Measurements from ENCODE around the gene CD4. TPM values are rescaled to one million over a fixed set of nuclear protein-coding genes. Genes with fewer than 3 reads are reported as not detected.

Gene CD4
- total RNA-seq, 6 donors from 2014 or later: 10.5 to 86.6 (median 35.6) TPM

DNA sequence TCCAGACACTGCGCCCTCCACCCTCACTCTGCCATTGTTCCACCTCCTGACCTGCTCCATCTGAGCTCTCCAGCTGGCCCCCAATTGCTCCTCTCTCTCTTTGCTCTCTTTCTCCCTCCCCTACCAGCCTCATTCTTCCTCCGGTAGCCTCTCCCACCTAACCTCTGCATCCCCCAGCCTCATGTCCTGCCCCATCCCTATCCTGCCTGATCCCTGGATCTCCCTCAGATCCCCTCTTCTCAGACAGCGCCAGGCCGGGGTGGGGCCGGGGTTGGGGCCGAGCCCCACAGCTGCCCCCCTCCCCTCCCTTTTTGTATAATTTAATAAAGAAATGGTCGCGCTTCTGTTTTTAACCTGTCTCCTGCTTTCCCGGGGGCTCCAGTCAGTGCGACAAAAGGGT lies 18.7 kb upstream of the CD4 start:
- H3K27ac ChIP-seq: peak overlapping the region in 3 of 4 donors; percentile 56 to 73 (median 72)
- TF ChIP-seq POLR2A (IDR thresholded peaks at IDR 0.05) (no peak), EP300 (IDR thresholded peaks at IDR 0.05) (no peak), POLR2AphosphoS5 (IDR thresholded peaks at IDR 0.05) (no peak), CTCF (IDR thresholded peaks at IDR 0.05) (no peak)
- peaks cover 0 to 2% (median 0%) of the 10 kb centered on the region in 4 donors for H3K27me3 ChIP-seq
- H3K9me3 ChIP-seq: no peaks in the 10 kb centered on the region
- peaks cover 46 to 64% (median 50%) of the 10 kb centered on the region in 4 donors for H3K4me1 ChIP-seq
- ATAC-seq (ENCODE audit: low FRiP score in 2 of 2) (no peak), DNase-seq (no peak)
- WGBS, 2 donors: 89 to 91% methylated on average over 10 of the region's 10 CpGs
- H3K4me3 ChIP-seq: no peak overlapping the region
- H3K36me3 ChIP-seq: peaks cover 0 to 21% (median 19%) of the 10 kb centered on the region in 4 donors

GRCh38 chr12:6771091-6771495 lies 18.2 kb upstream of the CD4 start:
- H3K27me3 ChIP-seq: peaks cover 0 to 2% (median 0%) of the 10 kb centered on the region in 4 donors

GRCh38 chr12:6771509-6772330 lies 17.6 kb upstream of the CD4 start:
- 70 to 75% methylated on average over 12 of the region's 12 CpGs for WGBS, 2 donors
- DNase-seq (no peak), ATAC-seq (ENCODE audit: low FRiP score in 2 of 2) (no peak)
- Histone ChIP-seq H3K9me3 (no peaks in the 10 kb centered on the region), H3K27ac (peak overlapping the region in 3 of 4 donors; percentile 56 to 73 (median 72)), H3K4me3 (peak overlapping the region in 2 of 4 donors; percentile 19 to 24), H3K27me3 (peaks cover 0 to 2% (median 0%) of the 10 kb centered on the region in 4 donors), H3K4me1 (peaks cover 41 to 61% (median 47%) of the 10 kb centered on the region in 4 donors), H3K36me3 (peaks cover 0 to 21% (median 19%) of the 10 kb centered on the region in 4 donors)
- TF ChIP-seq CTCF (IDR thresholded peaks at IDR 0.05) (peak in 1 of 6 experiments; percentile 5), POLR2A (IDR thresholded peaks at IDR 0.05) (no peak)

More at GRCh38 chr12:6771091-6771495, 18.2 kb upstream of the CD4 start:
- H3K27ac ChIP-seq: peak overlapping the region in 3 of 4 donors; percentile 56 to 73 (median 72)
- 74 to 100% methylated on average over 2 to 4 of the region's 4 CpGs for WGBS, 2 donors
- ATAC-seq (ENCODE audit: low FRiP score in 2 of 2) (peak in 1 of 2 donors; percentile 31), DNase-seq (peak in 1 of 2 donors; percentile 58)
- no peak overlapping the region for H3K4me3 ChIP-seq
- TF ChIP-seq POLR2A (IDR thresholded peaks at IDR 0.05) (no peak), EP300 (IDR thresholded peaks at IDR 0.05) (no peak), POLR2AphosphoS5 (IDR thresholded peaks at IDR 0.05) (no peak), CTCF (IDR thresholded peaks at IDR 0.05) (no peak)
- H3K4me1 ChIP-seq: peaks cover 41 to 61% (median 47%) of the 10 kb centered on the region in 4 donors
- peaks cover 0 to 21% (median 19%) of the 10 kb centered on the region in 4 donors for H3K36me3 ChIP-seq
- H3K9me3 ChIP-seq: no peaks in the 10 kb centered on the region

DNA sequence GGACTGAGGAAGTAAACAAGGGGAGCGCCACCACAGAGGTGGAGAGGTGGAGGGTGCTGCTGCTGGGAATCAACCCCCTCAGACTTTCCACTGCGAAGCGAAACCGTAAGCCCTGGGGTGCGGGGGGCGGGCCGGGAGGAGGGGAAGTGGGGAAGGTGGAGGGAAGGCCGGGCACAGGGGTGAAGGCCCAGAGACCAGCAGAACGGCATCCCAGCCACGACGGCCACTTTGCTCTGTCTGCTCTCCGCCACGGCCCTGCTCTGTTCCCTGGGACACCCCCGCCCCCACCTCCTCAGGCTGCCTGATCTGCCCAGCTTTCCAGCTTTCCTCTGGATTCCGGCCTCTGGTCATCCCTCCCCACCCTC lies 17.0 kb upstream of the CD4 start, which contains the start of gene LAG3:
LAG3 (plus strand) TSS at position 190 of the 365 bp plus-strand sequence. CDS start 333 bp downstream, outside the sequence.
- 45 to 59% methylated on average over 9 to 15 of the region's 15 CpGs for WGBS, 2 donors
- no peak for TF ChIP-seq CTCF (IDR thresholded peaks at IDR 0.05)
- no peak for TF ChIP-seq EP300 (IDR thresholded peaks at IDR 0.05)
- TF ChIP-seq POLR2A (IDR thresholded peaks at IDR 0.05): no peak
- no peak for TF ChIP-seq POLR2AphosphoS5 (IDR thresholded peaks at IDR 0.05)
- H3K27me3 ChIP-seq: peaks cover 0 to 2% (median 0%) of the 10 kb centered on the region in 4 donors

More for the DNA sequence above, 17.0 kb upstream of the CD4 start, which contains the start of gene LAG3:
- Histone ChIP-seq H3K27ac (peak within 1 kb of the TSS in 3 of 4 donors; percentile 56 to 73 (median 72)), H3K9me3 (no peaks in the 10 kb centered on the region), H3K4me3 (peak within 1 kb of the TSS in 3 of 4 donors; percentile 17 to 38 (median 32)), H3K4me1 (peaks cover 40 to 60% (median 46%) of the 10 kb centered on the region in 4 donors), H3K36me3 (peaks cover 0 to 21% (median 19%) of the 10 kb centered on the region in 4 donors)
- peak in 1 of 2 donors; percentile 8 for ATAC-seq (ENCODE audit: low FRiP score in 2 of 2)
- peak in 1 of 2 donors; percentile 77 for DNase-seq

Data from upper lobe of left lung (tissue), 6 donors.